OCI-LY1 (cell line): Measurements from ENCODE around the gene BCHE.

ENCODE experiments used
- H2AFZ ChIP-seq: fragments of 200-600 bp; sonication (generic), shearing (Covaris generic); 2 replicates; pipeline ENCODE4 v1.6.0; 2014; ENCODE audit warnings: antibody characterized with exemption, mild to moderate bottlenecking, low read length
- H3F3A ChIP-seq: fragments of 200-600 bp; sonication (generic), shearing (Covaris generic); 2 replicates; pipeline ENCODE4 v1.6.0; 2014; ENCODE audit warnings: mild to moderate bottlenecking, antibody characterized with exemption, low read length, moderate library complexity; ENCODE audit not compliant: insufficient read depth
- H3K27ac ChIP-seq: fragments of 200-600 bp; sonication (generic); 2 replicates; pipeline ENCODE4 v1.5.1; 2014; ENCODE audit warnings: low read length, mixed run types, mild to moderate bottlenecking, low read depth; ENCODE audit not compliant: poor library complexity, severe bottlenecking
- H3K27me3 ChIP-seq: fragments of 200-600 bp; sonication (generic); 2 replicates; pipeline ENCODE4 v1.6.0; 2014; ENCODE audit warnings: antibody characterized with exemption, mild to moderate bottlenecking, low read length, moderate library complexity; ENCODE audit not compliant: insufficient read depth
- H3K36me3 ChIP-seq: fragments of 200-600 bp; sonication (generic); 2 replicates; pipeline ENCODE4 v1.6.1; 2014; ENCODE audit warnings: mild to moderate bottlenecking, antibody characterized with exemption, low read length, moderate library complexity, mixed read lengths; ENCODE audit not compliant: insufficient read depth
- H3K4me1 ChIP-seq: fragments of 200-600 bp; sonication (generic); 2 replicates; pipeline ENCODE4 v1.5.1; 2014; ENCODE audit warnings: mild to moderate bottlenecking, low read length, moderate library complexity; ENCODE audit not compliant: insufficient read depth, severe bottlenecking
- H3K4me2 ChIP-seq: fragments of 200-600 bp; sonication (generic), shearing (Covaris generic); 2 replicates; pipeline ENCODE4 v1.6.1; 2014; ENCODE audit warnings: low read length
- H3K4me3 ChIP-seq: fragments of 200-600 bp; sonication (generic); 2 replicates; pipeline ENCODE4 v1.5.1; 2014; ENCODE audit warnings: low read length, low read depth, mild to moderate bottlenecking, mixed read lengths; ENCODE audit not compliant: poor library complexity, severe bottlenecking
- H3K79me2 ChIP-seq: fragments of 200-600 bp; shearing (Covaris generic); 2 replicates; pipeline ENCODE4 v1.6.1; 2016; ENCODE audit warnings: mixed run types, low read length, mixed read lengths; ENCODE audit not compliant: insufficient read depth
- H3K9ac ChIP-seq: fragments of 200-600 bp; sonication (generic), shearing (Covaris generic); 2 replicates; pipeline ENCODE4 v1.6.1; 2014; ENCODE audit warnings: mild to moderate bottlenecking, low read length, mixed read lengths
- H3K9me2 ChIP-seq: fragments of 200-600 bp; sonication (generic), shearing (Covaris generic); 2 replicates; pipeline ENCODE4 v1.6.1; 2014; ENCODE audit warnings: low read depth, mild to moderate bottlenecking, low read length, mixed read lengths
- H3K9me3 ChIP-seq: fragments of 200-600 bp; shearing (Covaris generic); 2 replicates; pipeline ENCODE4 v1.6.1; 2014; ENCODE audit warnings: low read length, mixed read lengths
- H4K20me1 ChIP-seq: fragments of 200-600 bp; sonication (generic), shearing (Covaris generic); 2 replicates; pipeline ENCODE4 v1.6.0; 2016; ENCODE audit warnings: mild to moderate bottlenecking, low read length; ENCODE audit not compliant: insufficient read depth
- CTCF ChIP-seq: fragments of 200-600 bp; sonication (generic), shearing (Covaris generic); IDR thresholded peaks from 2 replicates; pipeline ENCODE4 v1.5.1; 2017; ENCODE audit warnings: mild to moderate bottlenecking, antibody characterized with exemption, low read length, moderate library complexity, mixed read lengths
- EZH2 ChIP-seq: fragments of 200-600 bp; sonication (generic), shearing (Covaris generic); IDR thresholded peaks from 2 replicates; pipeline ENCODE4 v1.8.0; 2017; ENCODE audit warnings: borderline replicate concordance, mixed run types, mild to moderate bottlenecking, antibody characterized with exemption, low read length, moderate library complexity, mixed read lengths

The BCHE gene

GRCh38 chr3:165855581-165855980 is 18.4 kb upstream of the BCHE start:
- Histone ChIP-seq H3K4me3 (no peak overlapping the region), H3K9me2 (no peaks in the 10 kb centered on the region), H3K9me3 (no peaks in the 10 kb centered on the region), H3K27ac (no peak overlapping the region), H3K4me2 (no peak overlapping the region), H4K20me1 (no peaks in the 10 kb centered on the region), H3F3A (no peaks in the 10 kb centered on the region), H3K4me1 (no peaks in the 10 kb centered on the region), H3K9ac (no peak overlapping the region), H3K27me3 (no peaks in the 10 kb centered on the region), H3K79me2 (no peaks in the 10 kb centered on the region), H2AFZ (no peak overlapping the region), H3K36me3 (no peaks in the 10 kb centered on the region)
- TF ChIP-seq CTCF (no peak), EZH2 (no peak)

GRCh38 chr3:165854696-165855095 is 17.5 kb upstream of the BCHE start:
- H3K27me3 ChIP-seq, result no peaks in the 10 kb centered on the region
- H3K4me2 ChIP-seq, result no peak overlapping the region
- no peaks in the 10 kb centered on the region for H4K20me1 ChIP-seq
- no peak for TF ChIP-seq EZH2
- peak; percentile 83 for TF ChIP-seq CTCF
- no peak overlapping the region for H3K27ac ChIP-seq
- no peaks in the 10 kb centered on the region for H3F3A ChIP-seq
- H3K36me3 ChIP-seq, result no peaks in the 10 kb centered on the region
- no peaks in the 10 kb centered on the region for H3K9me3 ChIP-seq
- H3K79me2 ChIP-seq, result no peaks in the 10 kb centered on the region
- no peaks in the 10 kb centered on the region for H3K9me2 ChIP-seq
- H2AFZ ChIP-seq, result no peak overlapping the region
- no peak overlapping the region for H3K4me3 ChIP-seq
- H3K4me1 ChIP-seq, result no peaks in the 10 kb centered on the region
- H3K9ac ChIP-seq, result no peak overlapping the region

GRCh38 chr3:165852711-165853110 is 15.5 kb upstream of the BCHE start:
- Histone ChIP-seq H3K4me3 (no peak overlapping the region), H3K9me2 (no peaks in the 10 kb centered on the region), H3F3A (no peaks in the 10 kb centered on the region), H3K9ac (no peak overlapping the region), H3K79me2 (no peaks in the 10 kb centered on the region), H4K20me1 (no peaks in the 10 kb centered on the region), H3K4me1 (no peaks in the 10 kb centered on the region), H3K27me3 (no peaks in the 10 kb centered on the region), H3K27ac (no peak overlapping the region), H3K36me3 (no peaks in the 10 kb centered on the region), H2AFZ (no peak overlapping the region), H3K9me3 (no peaks in the 10 kb centered on the region), H3K4me2 (no peak overlapping the region)
- TF ChIP-seq EZH2 (no peak), CTCF (no peak)
